NCI-H2029 treated with DMSO at 0.1 percent for 48 hours (cell line): ENCODE measurements around the gene WFIKKN2.
"Not testable (repeated sequence)": the region's sequence is repeated elsewhere in the genome, so short reads cannot be mapped to it uniquely, and the experiment has no call there.

ENCODE experiments used
- DNase-seq: peaks from one replicate; lab custom pipeline; 2025; lab: John Stamatoyannopoulos, UW

WFIKKN2 gene

GRCh38 chr17:50835301-50836234, at the start of gene WFIKKN2:
Gene WFIKKN2 (plus strand): TSS chr17:50835586. CDS start chr17:50835938, 352 bp downstream.
- DNase-seq = no peak

- DNase-seq = peak; percentile 55
Measured at GRCh38 chr17:50785946-50786570, 49.3 kb upstream of the WFIKKN2 start.

- no peak for DNase-seq
Measured at GRCh38 chr17:50787106-50787505, 48.3 kb upstream of the WFIKKN2 start.

- DNase-seq = no peak
Measured at GRCh38 chr17:50790618-50791017, 44.8 kb upstream of the WFIKKN2 start.

GRCh38 chr17:50792132-50792531, 43.3 kb upstream of the WFIKKN2 start:
- no peak for DNase-seq

- no peak for DNase-seq
Measured at GRCh38 chr17:50793007-50793406, 42.4 kb upstream of the WFIKKN2 start.

GRCh38 chr17:50794361-50794760, 41.0 kb upstream of the WFIKKN2 start:
- DNase-seq = no peak

- DNase-seq = no peak
Measured at GRCh38 chr17:50797135-50797810, 38.1 kb upstream of the WFIKKN2 start.

GRCh38 chr17:50798424-50799288, 36.7 kb upstream of the WFIKKN2 start:
- no peak for DNase-seq

- DNase-seq = no peak
Measured at GRCh38 chr17:50799582-50799981, 35.8 kb upstream of the WFIKKN2 start.

GRCh38 chr17:50800196-50800700, 35.1 kb upstream of the WFIKKN2 start:
- no peak for DNase-seq

- DNase-seq = no peak
Measured at GRCh38 chr17:50802609-50803571, 32.5 kb upstream of the WFIKKN2 start.

GRCh38 chr17:50803676-50804075, 31.7 kb upstream of the WFIKKN2 start:
- no peak for DNase-seq

- DNase-seq = not testable (repeated sequence)
Measured at GRCh38 chr17:50804749-50805475, 30.5 kb upstream of the WFIKKN2 start.

- DNase-seq = no peak
Measured at GRCh38 chr17:50805486-50805885, 29.9 kb upstream of the WFIKKN2 start.

GRCh38 chr17:50806141-50806643, 29.2 kb upstream of the WFIKKN2 start:
- DNase-seq = no peak

GRCh38 chr17:50807009-50807408, 28.4 kb upstream of the WFIKKN2 start:
- no peak for DNase-seq

GRCh38 chr17:50807675-50808074, 27.7 kb upstream of the WFIKKN2 start:
- no peak for DNase-seq

GRCh38 chr17:50808413-50808812, 27.0 kb upstream of the WFIKKN2 start:
- DNase-seq = no peak
